ENCODE data around the gene TRAF3. TPM values are rescaled to one million over a fixed set of nuclear protein-coding genes. Genes with fewer than 3 reads are reported as not detected.
A peak's percentile ranks its signal among the peaks of the same experiment; 100 is the strongest.

TRAF3 gene
- total RNA-seq, 1 donor from 2014 or later: 35.3 TPM

DNA sequence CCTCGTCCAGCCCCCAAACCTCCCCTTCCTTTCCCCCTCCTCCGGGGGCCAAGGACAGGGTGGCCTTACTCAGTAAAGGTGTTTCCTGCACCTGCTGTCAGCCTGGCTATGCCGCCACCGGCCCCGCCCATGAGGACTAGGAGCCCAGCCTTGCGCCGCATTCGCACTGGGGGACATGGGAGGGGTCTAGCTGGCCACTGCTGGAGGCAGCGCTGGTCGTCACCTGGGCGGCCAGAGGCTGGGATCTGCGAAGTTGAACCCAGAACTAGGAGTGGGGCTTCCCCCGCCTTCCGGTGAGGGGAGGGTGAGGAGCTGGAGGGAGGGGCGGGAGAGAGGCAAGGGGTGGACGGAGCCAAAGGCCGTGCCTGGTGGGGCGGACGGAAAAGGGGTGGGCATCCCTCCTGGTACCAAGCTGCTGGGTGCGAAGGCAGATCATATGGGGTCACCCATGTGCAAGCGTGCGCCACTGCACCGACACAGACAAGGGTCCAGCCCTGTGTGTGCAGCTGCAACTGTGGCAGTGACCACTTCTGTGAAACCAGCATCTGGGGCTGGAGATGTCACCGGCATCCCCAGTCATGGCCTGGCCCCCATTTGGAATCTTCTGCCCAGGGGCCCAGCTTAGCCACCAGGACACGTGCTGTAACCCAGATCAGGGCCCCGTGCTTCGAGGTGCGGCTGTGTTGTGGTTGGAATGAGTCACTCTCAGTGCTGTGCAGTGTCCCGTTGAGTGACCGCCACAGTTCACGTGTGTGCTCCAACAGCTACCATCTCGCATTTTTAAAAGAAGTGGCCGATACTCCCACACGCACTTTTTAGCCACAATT, 153.7 kb downstream of the TRAF3 start:
- peaks cover 8% of the 10 kb centered on the region for H3K27me3 ChIP-seq (ENCODE audit: control insufficient read depth, insufficient read depth, low read length)
- H3K36me3 ChIP-seq (ENCODE audit: control insufficient read depth, insufficient read depth, low read length): peaks cover 2% of the 10 kb centered on the region
- FAIRE-seq: no peak
- TF ChIP-seq, protein P1, sequence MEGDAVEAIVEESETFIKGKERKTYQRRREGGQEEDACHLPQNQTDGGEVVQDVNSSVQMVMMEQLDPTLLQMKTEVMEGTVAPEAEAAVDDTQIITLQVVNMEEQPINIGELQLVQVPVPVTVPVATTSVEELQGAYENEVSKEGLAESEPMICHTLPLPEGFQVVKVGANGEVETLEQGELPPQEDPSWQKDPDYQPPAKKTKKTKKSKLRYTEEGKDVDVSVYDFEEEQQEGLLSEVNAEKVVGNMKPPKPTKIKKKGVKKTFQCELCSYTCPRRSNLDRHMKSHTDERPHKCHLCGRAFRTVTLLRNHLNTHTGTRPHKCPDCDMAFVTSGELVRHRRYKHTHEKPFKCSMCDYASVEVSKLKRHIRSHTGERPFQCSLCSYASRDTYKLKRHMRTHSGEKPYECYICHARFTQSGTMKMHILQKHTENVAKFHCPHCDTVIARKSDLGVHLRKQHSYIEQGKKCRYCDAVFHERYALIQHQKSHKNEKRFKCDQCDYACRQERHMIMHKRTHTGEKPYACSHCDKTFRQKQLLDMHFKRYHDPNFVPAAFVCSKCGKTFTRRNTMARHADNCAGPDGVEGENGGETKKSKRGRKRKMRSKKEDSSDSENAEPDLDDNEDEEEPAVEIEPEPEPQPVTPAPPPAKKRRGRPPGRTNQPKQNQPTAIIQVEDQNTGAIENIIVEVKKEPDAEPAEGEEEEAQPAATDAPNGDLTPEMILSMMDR (IDR thresholded peaks at IDR 0.05; ENCODE audit: insufficient read depth, low read length, severe bottlenecking): no peak
- DNase-seq (ENCODE audit: low read depth): peak; percentile 21
- H3K4me3 ChIP-seq (ENCODE audit: low read depth, low read length): no peak overlapping the region

GRCh38 chr14:102931580-102932285, 154.5 kb downstream of the TRAF3 start:
- TF ChIP-seq, protein P1 (IDR thresholded peaks at IDR 0.05; ENCODE audit: insufficient read depth, low read length, severe bottlenecking): no peak
- Histone ChIP-seq H3K4me3 (ENCODE audit: low read depth, low read length) (no peak overlapping the region), H3K27me3 (ENCODE audit: control insufficient read depth, insufficient read depth, low read length) (peaks cover 8% of the 10 kb centered on the region), H3K36me3 (ENCODE audit: control insufficient read depth, insufficient read depth, low read length) (peaks cover 2% of the 10 kb centered on the region)
- DNase-seq (ENCODE audit: low read depth) (no peak), FAIRE-seq (no peak)

DNA sequence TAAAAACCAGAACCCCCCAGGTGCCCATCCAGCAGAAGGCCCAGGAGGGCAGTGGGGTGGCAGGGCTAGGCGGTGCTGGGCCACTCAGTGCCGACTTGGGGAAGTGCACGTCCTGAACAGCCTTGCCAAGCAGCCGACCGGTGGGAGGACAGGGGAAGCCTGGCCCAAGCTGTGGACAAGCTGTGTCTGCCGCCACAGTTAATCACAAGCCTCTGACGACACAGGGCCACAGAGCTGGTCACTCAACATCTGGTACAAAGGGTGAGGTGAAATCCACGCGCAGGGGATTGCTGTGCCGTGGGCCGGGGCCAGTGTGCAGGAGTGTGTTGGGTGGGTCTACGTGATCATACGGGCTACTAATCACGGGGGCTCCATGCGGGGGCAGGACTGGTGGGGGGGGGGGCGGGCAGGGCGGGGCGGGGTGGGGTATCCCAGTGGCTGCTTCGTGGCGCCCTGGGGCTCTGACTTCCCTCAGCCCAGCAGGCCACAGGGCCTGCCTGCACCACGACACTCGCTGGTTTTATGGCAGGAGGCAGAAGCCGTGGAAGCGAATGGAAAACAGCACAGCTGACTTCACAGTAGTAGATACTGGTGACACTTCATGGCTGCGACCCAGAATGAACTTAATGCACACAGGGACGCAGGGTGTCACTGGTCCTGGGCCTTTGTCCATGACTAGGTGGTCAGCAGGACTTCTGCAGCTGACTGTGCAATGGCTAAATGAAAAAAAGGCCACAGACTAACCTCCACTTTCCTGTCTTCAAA, 155.4 kb downstream of the TRAF3 start:
- Histone ChIP-seq H3K4me3 (ENCODE audit: low read depth, low read length) (no peak overlapping the region), H3K36me3 (ENCODE audit: control insufficient read depth, insufficient read depth, low read length) (peaks cover 8% of the 10 kb centered on the region), H3K27me3 (ENCODE audit: control insufficient read depth, insufficient read depth, low read length) (peaks cover 8% of the 10 kb centered on the region)
- FAIRE-seq (no peak), DNase-seq (ENCODE audit: low read depth) (no peak)
- TF ChIP-seq, protein P1 (IDR thresholded peaks at IDR 0.05; ENCODE audit: insufficient read depth, low read length, severe bottlenecking): no peak

DNA sequence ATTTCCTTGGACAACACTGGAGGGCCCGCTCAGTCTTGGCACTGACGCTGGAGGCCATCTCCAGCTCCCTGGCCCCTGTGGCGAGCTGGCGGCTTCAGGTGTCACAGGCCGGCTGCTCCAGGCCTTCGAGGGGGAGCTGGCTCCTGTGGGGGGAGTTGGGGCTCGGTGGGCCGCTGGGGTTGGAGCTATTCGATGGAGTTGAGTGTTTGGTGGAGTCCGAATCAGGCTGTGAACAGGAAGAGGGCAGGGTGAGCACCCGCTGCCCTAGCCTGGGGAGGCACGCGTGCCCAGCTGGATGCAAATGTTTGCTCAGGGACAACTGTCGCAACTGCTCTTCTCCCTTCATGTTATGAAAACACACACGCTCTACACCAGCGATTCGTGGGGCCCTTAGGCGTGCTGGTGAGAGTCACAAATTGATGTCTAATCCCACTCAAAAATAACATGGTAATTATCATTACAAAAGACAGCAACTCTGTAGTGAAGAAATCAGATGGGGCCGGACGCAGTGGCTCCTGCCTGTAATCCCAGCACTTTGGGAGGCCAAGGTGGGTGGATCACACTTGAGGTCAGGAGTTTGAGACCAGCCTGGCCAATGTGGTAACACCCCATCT, 156.5 kb downstream of the TRAF3 start:
- H3K36me3 ChIP-seq (ENCODE audit: control insufficient read depth, insufficient read depth, low read length): peaks cover 11% of the 10 kb centered on the region
- DNase-seq (ENCODE audit: low read depth) (no peak), FAIRE-seq (no peak)
- peaks cover 8% of the 10 kb centered on the region for H3K27me3 ChIP-seq (ENCODE audit: control insufficient read depth, insufficient read depth, low read length)
- H3K4me3 ChIP-seq (ENCODE audit: low read depth, low read length): no peak overlapping the region
- TF ChIP-seq, protein P1 (IDR thresholded peaks at IDR 0.05; ENCODE audit: insufficient read depth, low read length, severe bottlenecking): no peak

DNA sequence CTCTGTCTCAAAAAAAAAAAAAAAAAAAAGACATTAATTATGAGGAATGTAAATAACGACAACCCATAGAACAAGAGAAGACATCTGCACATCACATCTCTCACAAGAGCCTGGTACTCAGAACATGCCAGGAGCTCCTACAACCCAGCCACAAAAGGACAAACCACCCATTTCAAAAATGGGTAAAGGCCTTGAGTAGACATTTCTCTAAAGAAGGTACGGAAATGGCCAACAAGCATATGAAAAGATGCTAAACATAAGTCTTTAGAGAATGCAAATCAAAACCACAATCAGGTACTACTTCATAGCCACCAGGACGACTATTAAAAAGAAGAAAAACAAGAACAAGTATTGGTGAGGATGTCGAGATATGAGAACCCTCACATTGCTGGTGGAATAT, 158.5 kb downstream of the TRAF3 start:
- TF ChIP-seq, protein P1 (IDR thresholded peaks at IDR 0.05; ENCODE audit: insufficient read depth, low read length, severe bottlenecking): no peak
- FAIRE-seq (no peak), DNase-seq (ENCODE audit: low read depth) (no peak)
- Histone ChIP-seq H3K27me3 (ENCODE audit: control insufficient read depth, insufficient read depth, low read length) (no peaks in the 10 kb centered on the region), H3K4me3 (ENCODE audit: low read depth, low read length) (no peak overlapping the region), H3K36me3 (ENCODE audit: control insufficient read depth, insufficient read depth, low read length) (peaks cover 18% of the 10 kb centered on the region)
